ENCODE measurements around the gene ZNF225. TPM values are rescaled to one million over a fixed set of nuclear protein-coding genes. Genes with fewer than 3 reads are reported as not detected.
"Not testable (repeated sequence)": the region's sequence is repeated elsewhere in the genome, so short reads cannot be mapped to it uniquely, and the experiment has no call there.

ZNF225 gene
- total RNA-seq, 1 experiment from 2014 or later = 6.3 TPM

GRCh38 chr19:44113784-44114390 is 688 bp downstream of the ZNF225 start:
- POLR2A ChIA-PET (ENCODE audit: low non-redundant PET) = interaction anchor here (0.6 kb wide), 1 partner anchor 14 kb away, joined by 3 read pairs; no protein-coding TSS in a partner anchor

GRCh38 chr19:44121162-44121561 is 8.0 kb downstream of the ZNF225 start:
- CTCF ChIA-PET; H3K4me1 ChIP-seq (ENCODE audit: insufficient read depth, low read length, poor library complexity, severe bottlenecking); H3K4me3 ChIP-seq (ENCODE audit: low read depth, low read length, poor library complexity, severe bottlenecking); H3K36me3 ChIP-seq (ENCODE audit: insufficient read depth, low read length, poor library complexity, severe bottlenecking); intact Hi-C loops (cut with micrococcal nuclease; ENCODE audit: unreplicated experiment); H3K9me3 ChIP-seq (ENCODE audit: low read depth, low read length, poor library complexity, severe bottlenecking); POLR2A ChIA-PET (ENCODE audit: low non-redundant PET); H3K27me3 ChIP-seq (replicated peaks; ENCODE audit: insufficient read depth, low read depth, low read length, poor library complexity); DNase-seq (ENCODE audit: low spot score); H3K27ac ChIP-seq (ENCODE audit: low read depth, low read length, poor library complexity, severe bottlenecking); BruUV-seq (replicated peaks): not testable (repeated sequence)

More at GRCh38 chr19:44113784-44114390, 688 bp downstream of the ZNF225 start:
- peak; percentile 4 for DNase-seq (ENCODE audit: low spot score)
- Histone ChIP-seq H3K36me3 (ENCODE audit: insufficient read depth, low read length, poor library complexity, severe bottlenecking) (no peaks in the 10 kb centered on the region), H3K4me1 (ENCODE audit: insufficient read depth, low read length, poor library complexity, severe bottlenecking) (no peaks in the 10 kb centered on the region), H3K4me3 (ENCODE audit: low read depth, low read length, poor library complexity, severe bottlenecking) (peak overlapping the region; percentile 61), H3K27ac (ENCODE audit: low read depth, low read length, poor library complexity, severe bottlenecking) (peak overlapping the region; percentile 67), H3K27me3 (replicated peaks; ENCODE audit: insufficient read depth, low read depth, low read length, poor library complexity) (no peaks in the 10 kb centered on the region), H3K9me3 (ENCODE audit: low read depth, low read length, poor library complexity, severe bottlenecking) (peaks cover 19% of the 10 kb centered on the region)
- CTCF ChIA-PET = no interaction called here
- intact Hi-C loops (cut with micrococcal nuclease; ENCODE audit: unreplicated experiment) = loop anchor here (5.0 kb wide), 1 partner anchor 112 kb away; the partner anchor contains the start of gene ZNF230
- TSS peak; percentile 44 for BruUV-seq (replicated peaks)
- no peak for TF ChIP-seq EZH2 (IDR thresholded peaks at IDR 0.05; ENCODE audit: borderline replicate concordance, low read depth, low read length, poor library complexity, severe bottlenecking)
- TF ChIP-seq, protein P1, sequence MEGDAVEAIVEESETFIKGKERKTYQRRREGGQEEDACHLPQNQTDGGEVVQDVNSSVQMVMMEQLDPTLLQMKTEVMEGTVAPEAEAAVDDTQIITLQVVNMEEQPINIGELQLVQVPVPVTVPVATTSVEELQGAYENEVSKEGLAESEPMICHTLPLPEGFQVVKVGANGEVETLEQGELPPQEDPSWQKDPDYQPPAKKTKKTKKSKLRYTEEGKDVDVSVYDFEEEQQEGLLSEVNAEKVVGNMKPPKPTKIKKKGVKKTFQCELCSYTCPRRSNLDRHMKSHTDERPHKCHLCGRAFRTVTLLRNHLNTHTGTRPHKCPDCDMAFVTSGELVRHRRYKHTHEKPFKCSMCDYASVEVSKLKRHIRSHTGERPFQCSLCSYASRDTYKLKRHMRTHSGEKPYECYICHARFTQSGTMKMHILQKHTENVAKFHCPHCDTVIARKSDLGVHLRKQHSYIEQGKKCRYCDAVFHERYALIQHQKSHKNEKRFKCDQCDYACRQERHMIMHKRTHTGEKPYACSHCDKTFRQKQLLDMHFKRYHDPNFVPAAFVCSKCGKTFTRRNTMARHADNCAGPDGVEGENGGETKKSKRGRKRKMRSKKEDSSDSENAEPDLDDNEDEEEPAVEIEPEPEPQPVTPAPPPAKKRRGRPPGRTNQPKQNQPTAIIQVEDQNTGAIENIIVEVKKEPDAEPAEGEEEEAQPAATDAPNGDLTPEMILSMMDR (conservative IDR thresholded peaks at IDR 0.05; ENCODE audit: low read depth, low read length) = no peak

DNA sequence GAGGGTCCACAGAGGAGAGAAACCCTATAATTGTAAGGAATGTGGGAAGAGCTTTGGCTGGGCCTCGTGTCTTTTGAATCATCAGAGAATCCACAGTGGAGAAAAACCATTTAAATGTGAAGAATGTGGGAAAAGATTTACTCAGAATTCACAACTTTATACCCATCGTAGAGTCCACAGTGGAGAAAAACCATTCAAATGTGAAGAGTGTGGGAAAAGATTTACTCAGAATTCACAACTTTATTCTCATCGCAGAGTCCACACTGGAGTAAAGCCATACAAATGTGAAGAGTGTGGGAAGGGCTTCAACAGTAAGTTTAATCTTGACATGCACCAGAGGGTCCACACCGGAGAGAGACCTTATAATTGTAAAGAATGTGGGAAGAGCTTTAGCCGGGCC is 18.8 kb downstream of the ZNF225 start:
- BruUV-seq (replicated peaks) = no TSS peak
- no peak overlapping the region for H3K27ac ChIP-seq (ENCODE audit: low read depth, low read length, poor library complexity, severe bottlenecking)
- no peaks in the 10 kb centered on the region for H3K27me3 ChIP-seq (replicated peaks; ENCODE audit: insufficient read depth, low read depth, low read length, poor library complexity)
- POLR2A ChIA-PET (ENCODE audit: low non-redundant PET) = no interaction called here
- no peak for TF ChIP-seq EZH2 (IDR thresholded peaks at IDR 0.05; ENCODE audit: borderline replicate concordance, low read depth, low read length, poor library complexity, severe bottlenecking)
- TF ChIP-seq, protein P1 (conservative IDR thresholded peaks at IDR 0.05; ENCODE audit: low read depth, low read length) = no peak
- no peak for DNase-seq (ENCODE audit: low spot score)
- H3K4me1 ChIP-seq (ENCODE audit: insufficient read depth, low read length, poor library complexity, severe bottlenecking) = no peaks in the 10 kb centered on the region
- H3K36me3 ChIP-seq (ENCODE audit: insufficient read depth, low read length, poor library complexity, severe bottlenecking) = peaks cover 22% of the 10 kb centered on the region
- no peak overlapping the region for H3K4me3 ChIP-seq (ENCODE audit: low read depth, low read length, poor library complexity, severe bottlenecking)
- CTCF ChIA-PET = no interaction called here
- intact Hi-C loops (cut with micrococcal nuclease; ENCODE audit: unreplicated experiment) = no loop called here
- H3K9me3 ChIP-seq (ENCODE audit: low read depth, low read length, poor library complexity, severe bottlenecking) = peaks cover 43% of the 10 kb centered on the region

All from A673 (cell line).